Tibial nerve (tissue), 4 donors: ENCODE measurements around the gene INPP4A. TPM values are rescaled to one million over a fixed set of nuclear protein-coding genes. Genes with fewer than 3 reads are reported as not detected.

Experiments
- DNase-seq, 2 donors: peaks; one replicate each; pipeline ENCODE4 v3.0.0-alpha.2; 2019; ENCODE audit warnings: low spot score in 2 of 2
- H3K27ac ChIP-seq, 4 donors: fragments of 200-600 bp; sonication (generic) in 3 of 4; one replicate each; pipeline ENCODE4 v1.5.1; 2017 to 2019; ENCODE audit warnings: mild to moderate bottlenecking in 1 of 4
- H3K27me3 ChIP-seq, 2 donors: fragments of 200-600 bp; sonication (generic) in 1 of 2; one replicate each; pipeline versions ENCODE4 v1.5.1 to v1.6.0; 2017 to 2019
- H3K36me3 ChIP-seq, 3 donors: fragments of 200-600 bp; sonication (generic); one replicate each; pipeline ENCODE4 v1.5.1; 2018 to 2019
- H3K4me1 ChIP-seq, 4 donors: fragments of 200-600 bp; sonication (generic) in 3 of 4; one replicate each; pipeline ENCODE4 v1.5.1; 2017 to 2019
- H3K4me3 ChIP-seq, 4 donors: fragments of 200-600 bp; sonication (generic) in 3 of 4; one replicate each; pipeline ENCODE4 v1.5.1; 2017 to 2019; ENCODE audit warnings: mild to moderate bottlenecking in 1 of 4, moderate library complexity in 1 of 4
- H3K9me3 ChIP-seq, 4 donors: fragments of 200-600 bp; sonication (generic) in 3 of 4; one replicate each; pipeline ENCODE4 v1.5.1; 2017 to 2019
- EP300 ChIP-seq, 2 donors: sonication (generic); formaldehyde crosslinking; IDR thresholded peaks; one replicate each; pipeline ENCODE4 v1.6.1; 2017; ENCODE audit warnings: antibody characterized with exemption in 2 of 2, mild to moderate bottlenecking in 1 of 2
- POLR2A ChIP-seq, 2 donors: fragments of 450-650 bp; IDR thresholded peaks; one replicate each; pipeline ENCODE4 v1.6.1; 2017; ENCODE audit warnings: antibody characterized with exemption in 2 of 2, mild to moderate bottlenecking in 2 of 2, moderate library complexity in 2 of 2
- WGBS, 2 donors: methylation state at CpG; one replicate each; pipeline ENCODE4 v1.1.5; 2018; 5-methylcytosine and 5-hydroxymethylcytosine counted together
- total RNA-seq, 4 donors: library from RNA; depleted of rRNA; stranded (reverse); fragments of >200 nt; gene quantifications; one replicate each; pipeline ENCODE4 v1.1.0, GENCODE V29; 2016
- TF ChIP-seq, protein P1 (sequence below), 5 experiments: fragments of 200-600 bp in 3 of 5; fragments of 450-650 bp in 2 of 5; sonication (generic) in 3 of 5; IDR thresholded peaks; one replicate each; pipeline ENCODE4 v1.5.1; 2016 to 2019; ENCODE audit warnings: antibody characterized with exemption in 5 of 5, mild to moderate bottlenecking in 3 of 5, moderate library complexity in 2 of 5

INPP4A gene
- total RNA-seq, 4 donors from 2014 or later, result 23.7 to 45.0 (median 30.9) TPM

DNA sequence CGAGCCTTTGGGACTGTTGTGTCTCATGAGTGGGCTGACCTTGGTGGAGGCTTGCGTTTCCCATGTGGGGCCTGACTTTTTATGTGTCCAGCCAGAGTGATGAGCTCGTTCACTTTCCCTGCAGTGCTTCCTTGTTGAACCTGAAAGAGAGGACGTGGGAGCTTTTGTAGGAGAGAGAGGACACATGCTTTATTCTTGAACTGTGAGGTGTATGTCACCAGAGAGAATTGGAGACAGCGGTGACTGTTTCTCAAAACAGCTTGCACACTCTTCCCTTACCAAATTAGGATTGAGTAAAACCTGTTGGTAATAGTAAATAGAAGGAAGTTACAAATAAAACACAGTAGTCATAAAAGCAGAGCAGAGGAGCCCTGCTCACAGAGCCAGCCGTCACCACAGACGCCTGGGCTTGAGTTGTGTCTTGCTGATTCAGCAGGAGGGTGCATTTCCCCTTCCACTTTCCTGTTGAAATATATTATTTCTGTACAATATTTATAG lies 60.7 kb downstream of the INPP4A start:
- H3K27me3 ChIP-seq, result no peaks in the 10 kb centered on the region
- peak overlapping the region in 3 of 4 donors; percentile 41 to 95 (median 89) for H3K27ac ChIP-seq
- DNase-seq, result no peak
- no peak overlapping the region for H3K4me3 ChIP-seq
- 60 to 62% methylated on average over 7 of the region's 7 CpGs for WGBS, 2 donors
- H3K9me3 ChIP-seq, result no peaks in the 10 kb centered on the region
- peak in 1 of 2 donors; percentile 60 for TF ChIP-seq EP300 (IDR thresholded peaks at IDR 0.05)
- TF ChIP-seq, protein P1, sequence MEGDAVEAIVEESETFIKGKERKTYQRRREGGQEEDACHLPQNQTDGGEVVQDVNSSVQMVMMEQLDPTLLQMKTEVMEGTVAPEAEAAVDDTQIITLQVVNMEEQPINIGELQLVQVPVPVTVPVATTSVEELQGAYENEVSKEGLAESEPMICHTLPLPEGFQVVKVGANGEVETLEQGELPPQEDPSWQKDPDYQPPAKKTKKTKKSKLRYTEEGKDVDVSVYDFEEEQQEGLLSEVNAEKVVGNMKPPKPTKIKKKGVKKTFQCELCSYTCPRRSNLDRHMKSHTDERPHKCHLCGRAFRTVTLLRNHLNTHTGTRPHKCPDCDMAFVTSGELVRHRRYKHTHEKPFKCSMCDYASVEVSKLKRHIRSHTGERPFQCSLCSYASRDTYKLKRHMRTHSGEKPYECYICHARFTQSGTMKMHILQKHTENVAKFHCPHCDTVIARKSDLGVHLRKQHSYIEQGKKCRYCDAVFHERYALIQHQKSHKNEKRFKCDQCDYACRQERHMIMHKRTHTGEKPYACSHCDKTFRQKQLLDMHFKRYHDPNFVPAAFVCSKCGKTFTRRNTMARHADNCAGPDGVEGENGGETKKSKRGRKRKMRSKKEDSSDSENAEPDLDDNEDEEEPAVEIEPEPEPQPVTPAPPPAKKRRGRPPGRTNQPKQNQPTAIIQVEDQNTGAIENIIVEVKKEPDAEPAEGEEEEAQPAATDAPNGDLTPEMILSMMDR (IDR thresholded peaks at IDR 0.05), result no peak
- peaks cover 0 to 85% (median 57%) of the 10 kb centered on the region in 4 donors for H3K4me1 ChIP-seq
- H3K36me3 ChIP-seq, result no peaks in the 10 kb centered on the region

DNA sequence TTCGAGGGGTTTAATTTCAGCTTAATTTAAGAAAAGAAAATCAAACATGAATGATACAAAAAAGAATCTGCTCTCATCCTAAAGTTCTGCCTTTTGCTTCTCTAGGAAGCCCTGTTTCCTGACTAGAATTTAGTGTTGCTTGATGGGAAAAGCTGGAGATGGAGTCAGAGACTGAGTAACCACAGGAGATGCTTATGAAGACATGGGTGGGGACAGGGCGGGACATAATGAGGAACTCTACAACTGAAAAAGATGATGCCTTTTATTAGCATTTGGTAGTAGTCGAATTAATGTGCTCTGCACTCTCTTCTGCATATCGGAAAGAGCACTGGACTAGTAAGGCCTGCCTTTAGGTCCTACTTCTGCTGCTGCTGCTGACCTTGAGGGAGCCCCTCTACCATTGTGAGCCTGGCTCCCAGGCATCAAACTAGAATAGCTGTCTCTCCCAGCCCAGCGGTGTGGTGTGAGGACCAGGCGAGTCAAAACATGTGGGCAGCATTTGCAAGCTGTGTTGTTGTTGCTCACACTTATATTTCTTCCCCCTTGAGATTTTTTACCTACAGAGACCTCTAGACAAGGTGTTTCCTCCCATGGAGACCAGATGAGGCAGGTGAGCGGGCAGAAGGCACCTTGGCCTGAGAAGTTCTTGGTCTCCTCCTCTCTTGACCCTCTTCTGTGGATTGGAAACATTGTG lies 61.5 kb downstream of the INPP4A start:
- WGBS, 2 donors, result 84 to 85% methylated on average over 7 of the region's 7 CpGs
- Histone ChIP-seq H3K4me3 (no peak overlapping the region), H3K27ac (peak overlapping the region in 3 of 4 donors; percentile 30 to 95 (median 89)), H3K4me1 (peaks cover 0 to 85% (median 57%) of the 10 kb centered on the region in 4 donors), H3K27me3 (no peaks in the 10 kb centered on the region), H3K9me3 (no peaks in the 10 kb centered on the region), H3K36me3 (no peaks in the 10 kb centered on the region)
- no peak for DNase-seq
- TF ChIP-seq, protein P1 (IDR thresholded peaks at IDR 0.05), result no peak
- TF ChIP-seq EP300 (IDR thresholded peaks at IDR 0.05), result no peak

DNA sequence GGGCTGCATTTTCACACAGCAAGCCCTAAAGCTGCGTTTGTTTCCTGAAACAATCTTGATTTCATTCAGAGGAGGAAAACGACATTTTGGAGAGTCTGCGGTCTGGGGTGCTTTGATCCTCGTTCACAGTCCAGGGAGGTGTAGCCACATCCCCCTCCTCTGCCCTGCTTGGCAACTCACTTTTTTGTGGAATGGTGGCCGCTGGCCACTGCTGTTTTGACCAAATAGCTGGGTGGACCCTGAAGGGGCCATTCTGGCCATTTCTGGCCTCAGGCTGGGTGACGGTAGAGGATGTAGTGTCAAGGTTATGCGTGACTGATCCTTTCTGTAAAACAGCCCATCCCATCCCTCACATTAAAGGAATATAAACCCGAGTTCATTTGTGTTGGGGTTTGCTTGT lies 62.2 kb downstream of the INPP4A start:
- no peaks in the 10 kb centered on the region for H3K9me3 ChIP-seq
- peaks cover 0 to 82% (median 57%) of the 10 kb centered on the region in 4 donors for H3K4me1 ChIP-seq
- H3K4me3 ChIP-seq, result no peak overlapping the region
- no peaks in the 10 kb centered on the region for H3K27me3 ChIP-seq
- WGBS, 2 donors, result 88 to 90% methylated on average over 8 of the region's 8 CpGs
- TF ChIP-seq POLR2A (IDR thresholded peaks at IDR 0.05) (no peak), EP300 (IDR thresholded peaks at IDR 0.05) (no peak)
- TF ChIP-seq, protein P1 (IDR thresholded peaks at IDR 0.05), result no peak
- no peak for DNase-seq
- H3K36me3 ChIP-seq, result no peaks in the 10 kb centered on the region
- peak overlapping the region in 3 of 4 donors; percentile 30 to 95 (median 89) for H3K27ac ChIP-seq

DNA sequence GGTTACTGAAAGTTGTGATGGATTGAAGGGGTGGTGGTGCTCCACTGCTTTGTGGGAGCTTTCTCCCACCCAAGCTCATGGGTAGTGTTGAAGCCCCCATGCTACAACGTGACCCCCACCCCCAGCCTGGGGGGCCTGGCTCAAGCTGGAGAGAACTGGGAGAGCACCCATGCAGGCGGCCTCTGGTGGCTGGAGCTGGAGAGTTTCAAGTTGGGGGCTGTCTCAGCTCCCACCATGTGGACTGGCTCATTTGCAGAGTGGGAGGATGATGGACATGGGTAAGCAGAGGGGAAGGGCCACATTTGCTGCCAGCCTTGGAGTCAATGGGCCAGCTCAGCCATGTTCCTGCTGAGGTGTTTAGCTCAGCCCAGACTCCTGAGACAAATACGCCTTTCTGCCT lies 62.8 kb downstream of the INPP4A start:
- Histone ChIP-seq H3K9me3 (no peaks in the 10 kb centered on the region), H3K4me3 (no peak overlapping the region), H3K27me3 (no peaks in the 10 kb centered on the region), H3K36me3 (no peaks in the 10 kb centered on the region), H3K27ac (peak overlapping the region in 3 of 4 donors; percentile 72 to 95 (median 89)), H3K4me1 (peaks cover 0 to 76% (median 55%) of the 10 kb centered on the region in 4 donors)
- no peak for DNase-seq
- no peak for TF ChIP-seq EP300 (IDR thresholded peaks at IDR 0.05)
- TF ChIP-seq, protein P1 (IDR thresholded peaks at IDR 0.05), result no peak
- WGBS, 2 donors, result 80 to 83% methylated on average over 3 of the region's 3 CpGs

DNA sequence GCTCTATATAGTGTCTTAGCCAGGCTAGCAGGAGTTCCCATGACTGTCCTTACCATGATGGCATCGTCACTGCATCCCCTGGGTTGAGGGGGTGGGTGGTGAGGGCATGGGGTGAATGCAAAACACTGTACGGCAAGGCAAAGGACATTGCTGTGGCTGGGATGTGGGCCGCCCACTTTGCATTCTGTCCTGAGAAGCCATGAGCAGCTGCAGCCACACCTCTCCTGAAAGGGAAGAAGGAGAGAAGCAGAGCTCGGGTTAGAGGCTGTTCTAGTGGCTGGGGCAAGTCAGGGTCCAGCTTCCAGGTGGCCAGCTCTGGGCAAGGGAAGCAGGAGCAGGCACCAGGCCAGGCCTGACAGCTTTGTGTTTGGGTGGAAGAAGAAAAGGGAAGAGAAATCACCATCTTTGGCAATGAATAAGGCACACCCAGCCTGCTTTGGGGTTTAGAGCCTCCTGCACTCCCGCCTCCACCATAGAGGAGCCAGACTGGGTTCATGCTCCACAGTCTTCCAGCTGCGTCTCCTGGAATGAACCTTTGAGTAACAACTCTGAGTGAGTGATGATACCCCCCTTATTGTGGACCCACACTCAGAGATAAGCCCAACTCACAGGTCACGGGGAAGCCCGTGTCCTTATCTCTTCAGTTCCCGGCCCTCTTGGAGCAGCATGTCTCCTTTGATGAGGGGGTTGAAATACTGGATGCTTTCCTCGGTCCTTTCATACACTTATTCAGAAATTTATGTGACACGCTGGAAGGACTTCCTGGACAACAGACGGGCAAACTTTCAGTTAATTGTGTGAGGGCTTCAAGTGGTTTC lies 63.4 kb downstream of the INPP4A start:
- Histone ChIP-seq H3K27ac (peak overlapping the region; percentile 55 to 95 (median 80)), H3K9me3 (no peaks in the 10 kb centered on the region), H3K4me3 (no peak overlapping the region), H3K27me3 (no peaks in the 10 kb centered on the region), H3K36me3 (no peaks in the 10 kb centered on the region), H3K4me1 (peaks cover 0 to 71% (median 51%) of the 10 kb centered on the region in 4 donors)
- 52 to 53% methylated on average over 12 of the region's 12 CpGs for WGBS, 2 donors
- TF ChIP-seq EP300 (IDR thresholded peaks at IDR 0.05) (no peak), POLR2A (IDR thresholded peaks at IDR 0.05) (no peak)
- TF ChIP-seq, protein P1 (IDR thresholded peaks at IDR 0.05), result no peak
- DNase-seq, result no peak
